Measurements from ENCODE around the gene AFDN.

DNA sequence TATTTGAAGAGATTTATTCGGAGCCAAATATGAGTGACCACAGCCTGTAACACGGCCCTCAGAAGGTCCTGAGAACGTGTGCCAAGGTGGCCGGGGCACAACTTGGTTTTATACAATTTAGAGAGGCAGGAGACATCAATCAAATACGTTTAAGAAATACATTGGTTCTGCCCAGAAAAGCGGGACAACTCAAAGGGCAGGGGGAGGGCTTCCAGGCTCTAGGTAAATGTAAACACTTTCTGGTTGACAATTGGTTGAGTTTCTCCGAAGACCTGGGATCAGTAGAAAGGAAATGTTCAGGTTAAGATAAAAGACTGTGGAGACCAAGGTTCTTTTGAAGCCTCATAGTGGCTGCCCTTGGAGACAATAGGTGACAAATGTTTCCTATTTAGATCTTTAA, 151.9 kb downstream of the AFDN start:
- TF ChIP-seq, protein P1, sequence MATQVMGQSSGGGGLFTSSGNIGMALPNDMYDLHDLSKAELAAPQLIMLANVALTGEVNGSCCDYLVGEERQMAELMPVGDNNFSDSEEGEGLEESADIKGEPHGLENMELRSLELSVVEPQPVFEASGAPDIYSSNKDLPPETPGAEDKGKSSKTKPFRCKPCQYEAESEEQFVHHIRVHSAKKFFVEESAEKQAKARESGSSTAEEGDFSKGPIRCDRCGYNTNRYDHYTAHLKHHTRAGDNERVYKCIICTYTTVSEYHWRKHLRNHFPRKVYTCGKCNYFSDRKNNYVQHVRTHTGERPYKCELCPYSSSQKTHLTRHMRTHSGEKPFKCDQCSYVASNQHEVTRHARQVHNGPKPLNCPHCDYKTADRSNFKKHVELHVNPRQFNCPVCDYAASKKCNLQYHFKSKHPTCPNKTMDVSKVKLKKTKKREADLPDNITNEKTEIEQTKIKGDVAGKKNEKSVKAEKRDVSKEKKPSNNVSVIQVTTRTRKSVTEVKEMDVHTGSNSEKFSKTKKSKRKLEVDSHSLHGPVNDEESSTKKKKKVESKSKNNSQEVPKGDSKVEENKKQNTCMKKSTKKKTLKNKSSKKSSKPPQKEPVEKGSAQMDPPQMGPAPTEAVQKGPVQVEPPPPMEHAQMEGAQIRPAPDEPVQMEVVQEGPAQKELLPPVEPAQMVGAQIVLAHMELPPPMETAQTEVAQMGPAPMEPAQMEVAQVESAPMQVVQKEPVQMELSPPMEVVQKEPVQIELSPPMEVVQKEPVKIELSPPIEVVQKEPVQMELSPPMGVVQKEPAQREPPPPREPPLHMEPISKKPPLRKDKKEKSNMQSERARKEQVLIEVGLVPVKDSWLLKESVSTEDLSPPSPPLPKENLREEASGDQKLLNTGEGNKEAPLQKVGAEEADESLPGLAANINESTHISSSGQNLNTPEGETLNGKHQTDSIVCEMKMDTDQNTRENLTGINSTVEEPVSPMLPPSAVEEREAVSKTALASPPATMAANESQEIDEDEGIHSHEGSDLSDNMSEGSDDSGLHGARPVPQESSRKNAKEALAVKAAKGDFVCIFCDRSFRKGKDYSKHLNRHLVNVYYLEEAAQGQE (IDR thresholded peaks at IDR 0.05; ENCODE audit: unreplicated experiment): no peak
- TF ChIP-seq, protein P2, sequence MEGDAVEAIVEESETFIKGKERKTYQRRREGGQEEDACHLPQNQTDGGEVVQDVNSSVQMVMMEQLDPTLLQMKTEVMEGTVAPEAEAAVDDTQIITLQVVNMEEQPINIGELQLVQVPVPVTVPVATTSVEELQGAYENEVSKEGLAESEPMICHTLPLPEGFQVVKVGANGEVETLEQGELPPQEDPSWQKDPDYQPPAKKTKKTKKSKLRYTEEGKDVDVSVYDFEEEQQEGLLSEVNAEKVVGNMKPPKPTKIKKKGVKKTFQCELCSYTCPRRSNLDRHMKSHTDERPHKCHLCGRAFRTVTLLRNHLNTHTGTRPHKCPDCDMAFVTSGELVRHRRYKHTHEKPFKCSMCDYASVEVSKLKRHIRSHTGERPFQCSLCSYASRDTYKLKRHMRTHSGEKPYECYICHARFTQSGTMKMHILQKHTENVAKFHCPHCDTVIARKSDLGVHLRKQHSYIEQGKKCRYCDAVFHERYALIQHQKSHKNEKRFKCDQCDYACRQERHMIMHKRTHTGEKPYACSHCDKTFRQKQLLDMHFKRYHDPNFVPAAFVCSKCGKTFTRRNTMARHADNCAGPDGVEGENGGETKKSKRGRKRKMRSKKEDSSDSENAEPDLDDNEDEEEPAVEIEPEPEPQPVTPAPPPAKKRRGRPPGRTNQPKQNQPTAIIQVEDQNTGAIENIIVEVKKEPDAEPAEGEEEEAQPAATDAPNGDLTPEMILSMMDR (conservative IDR thresholded peaks at IDR 0.05; ENCODE audit: low read depth in 2 of 2): no peak
- TF ChIP-seq EZH2 (IDR thresholded peaks at IDR 0.05; ENCODE audit: low read depth, unreplicated experiment) (no peak), POLR2AphosphoS5 (IDR thresholded peaks at IDR 0.05; ENCODE audit: low read depth) (no peak), ZNF462 (CRISPR knock-in tag; IDR thresholded peaks at IDR 0.05) (no peak), EZH2phosphoT487 (IDR thresholded peaks at IDR 0.05; ENCODE audit: unreplicated experiment) (no peak), STAT1 (IDR thresholded peaks at IDR 0.05; ENCODE audit: unreplicated experiment) (no peak), JUNB (IDR thresholded peaks at IDR 0.05; ENCODE audit: unreplicated experiment) (no peak), CREB1 (CRISPR knock-in tag; IDR thresholded peaks at IDR 0.05; ENCODE audit: low read depth) (no peak), ZNF114 (CRISPR knock-in tag; IDR thresholded peaks at IDR 0.05) (no peak), NANOG (IDR thresholded peaks at IDR 0.05; ENCODE audit: borderline replicate concordance) (no peak), ZNF331 (CRISPR knock-in tag; IDR thresholded peaks at IDR 0.05; ENCODE audit: low read depth) (no peak)
- TF ChIP-seq, protein P3, sequence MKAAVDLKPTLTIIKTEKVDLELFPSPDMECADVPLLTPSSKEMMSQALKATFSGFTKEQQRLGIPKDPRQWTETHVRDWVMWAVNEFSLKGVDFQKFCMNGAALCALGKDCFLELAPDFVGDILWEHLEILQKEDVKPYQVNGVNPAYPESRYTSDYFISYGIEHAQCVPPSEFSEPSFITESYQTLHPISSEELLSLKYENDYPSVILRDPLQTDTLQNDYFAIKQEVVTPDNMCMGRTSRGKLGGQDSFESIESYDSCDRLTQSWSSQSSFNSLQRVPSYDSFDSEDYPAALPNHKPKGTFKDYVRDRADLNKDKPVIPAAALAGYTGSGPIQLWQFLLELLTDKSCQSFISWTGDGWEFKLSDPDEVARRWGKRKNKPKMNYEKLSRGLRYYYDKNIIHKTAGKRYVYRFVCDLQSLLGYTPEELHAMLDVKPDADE (IDR thresholded peaks at IDR 0.05): no peak
